ENCODE results near the gene DUOX1.

The DUOX1 gene

DNA sequence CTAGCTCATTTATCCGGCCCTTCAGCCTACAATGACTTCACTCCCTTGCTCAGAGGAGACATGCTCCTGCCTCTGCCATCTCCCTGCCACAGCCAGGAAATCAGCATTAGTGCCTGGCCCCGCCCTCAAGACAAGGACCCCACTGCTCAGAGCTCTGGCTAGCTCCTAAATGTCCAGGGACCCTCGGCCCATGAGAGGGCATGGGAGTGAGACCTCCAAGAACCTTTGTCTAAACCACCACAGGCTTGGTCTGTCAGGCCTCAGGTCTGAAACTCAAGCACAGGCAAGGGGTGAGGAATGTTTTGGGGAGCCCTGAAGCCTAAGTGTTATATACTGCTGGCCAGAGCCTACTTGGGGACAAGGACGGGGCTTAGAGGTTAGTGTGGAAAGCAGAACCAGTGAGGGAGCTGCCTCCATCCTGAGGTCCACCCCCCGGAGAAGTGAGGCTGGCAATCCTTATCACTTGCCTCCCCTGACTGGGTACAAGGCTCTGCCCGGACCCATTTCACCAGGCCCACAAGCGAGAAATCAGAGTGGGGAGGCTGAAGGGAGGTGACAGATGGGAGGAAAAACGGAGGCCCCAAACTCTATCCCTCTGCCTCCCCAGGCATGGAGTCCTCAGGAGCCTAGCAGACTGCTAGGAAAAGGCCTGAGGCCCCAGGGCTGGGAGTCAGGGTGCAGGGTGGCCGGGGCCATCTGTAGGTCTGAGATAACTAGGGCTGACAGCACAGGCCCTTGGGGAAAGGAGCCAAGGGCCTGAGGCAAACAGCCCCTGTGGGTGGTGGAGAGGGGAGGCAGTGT, 39.2 kb downstream of the DUOX1 start:
- no peak for DNase-seq

GRCh38 chr15:45169608-45170480, 40.0 kb downstream of the DUOX1 start:
- no peak for DNase-seq

GRCh38 chr15:45171912-45172311, 42.1 kb downstream of the DUOX1 start:
- DNase-seq, result no peak

DNA sequence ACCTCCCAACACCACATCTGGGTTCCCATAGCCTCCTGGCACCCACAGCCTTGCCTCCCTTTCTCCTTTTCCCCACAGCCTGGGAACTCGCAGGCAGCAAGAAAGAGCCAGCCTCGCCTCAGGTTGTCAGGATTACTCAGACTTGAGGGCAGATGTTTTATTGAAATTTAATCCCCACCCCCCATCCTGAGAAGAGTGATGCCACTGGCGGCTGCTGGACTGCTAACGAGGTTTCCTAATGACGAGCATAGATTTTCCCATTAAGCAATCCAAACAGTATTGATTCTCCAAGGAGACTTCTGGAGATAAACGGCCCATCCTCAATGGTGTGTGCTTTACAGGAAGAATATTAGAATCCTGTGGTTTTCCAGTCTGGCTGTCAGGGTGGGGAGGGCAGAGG, 44.3 kb downstream of the DUOX1 start:
- no peak for DNase-seq

DNA sequence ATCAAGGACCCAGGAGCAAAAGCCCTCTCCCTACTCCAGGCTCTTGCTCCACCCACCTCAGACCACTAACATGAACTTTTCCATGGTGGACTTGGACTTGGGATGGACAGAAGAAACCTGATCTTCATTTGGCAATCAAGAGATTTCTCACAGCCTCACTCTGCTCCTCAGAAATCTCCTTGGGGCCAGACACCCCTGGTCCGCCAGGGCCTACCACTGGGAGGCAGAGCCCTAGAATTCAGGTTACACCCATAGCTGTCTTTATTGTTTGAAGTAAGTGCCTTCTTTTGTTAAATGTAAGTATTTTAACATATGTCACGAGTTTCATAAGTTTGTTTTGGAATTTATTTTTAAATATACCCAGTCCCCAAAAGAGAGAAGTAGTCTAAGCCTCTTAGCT, 44.8 kb downstream of the DUOX1 start:
- DNase-seq, result no peak

DNA sequence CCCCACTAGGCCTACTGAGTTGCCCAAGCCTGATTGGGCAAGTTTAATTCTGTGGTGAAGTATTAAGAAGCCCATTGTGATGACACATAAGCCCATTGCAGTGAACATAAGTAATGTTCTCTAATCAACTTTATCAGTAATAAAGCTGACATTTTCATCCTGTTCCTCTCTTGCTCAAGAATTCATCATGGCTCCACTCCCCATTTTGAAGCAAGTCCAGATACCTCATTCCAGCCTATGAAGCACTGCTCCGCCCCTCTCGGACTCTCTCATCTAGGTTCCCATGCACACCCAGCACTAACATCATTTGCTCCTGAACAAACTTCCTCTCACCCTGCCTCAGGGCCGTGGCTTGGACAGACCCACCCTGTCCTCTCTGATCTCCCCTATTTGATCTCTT, 47.5 kb downstream of the DUOX1 start:
- DNase-seq, result no peak

- peak; percentile 48 for DNase-seq
These were observed 49.6 kb downstream of the DUOX1 start for GRCh38 chr15:45179221-45179985.

GRCh38 chr15:45180201-45180600, 50.4 kb downstream of the DUOX1 start:
- peak; percentile 53 for DNase-seq

DNA sequence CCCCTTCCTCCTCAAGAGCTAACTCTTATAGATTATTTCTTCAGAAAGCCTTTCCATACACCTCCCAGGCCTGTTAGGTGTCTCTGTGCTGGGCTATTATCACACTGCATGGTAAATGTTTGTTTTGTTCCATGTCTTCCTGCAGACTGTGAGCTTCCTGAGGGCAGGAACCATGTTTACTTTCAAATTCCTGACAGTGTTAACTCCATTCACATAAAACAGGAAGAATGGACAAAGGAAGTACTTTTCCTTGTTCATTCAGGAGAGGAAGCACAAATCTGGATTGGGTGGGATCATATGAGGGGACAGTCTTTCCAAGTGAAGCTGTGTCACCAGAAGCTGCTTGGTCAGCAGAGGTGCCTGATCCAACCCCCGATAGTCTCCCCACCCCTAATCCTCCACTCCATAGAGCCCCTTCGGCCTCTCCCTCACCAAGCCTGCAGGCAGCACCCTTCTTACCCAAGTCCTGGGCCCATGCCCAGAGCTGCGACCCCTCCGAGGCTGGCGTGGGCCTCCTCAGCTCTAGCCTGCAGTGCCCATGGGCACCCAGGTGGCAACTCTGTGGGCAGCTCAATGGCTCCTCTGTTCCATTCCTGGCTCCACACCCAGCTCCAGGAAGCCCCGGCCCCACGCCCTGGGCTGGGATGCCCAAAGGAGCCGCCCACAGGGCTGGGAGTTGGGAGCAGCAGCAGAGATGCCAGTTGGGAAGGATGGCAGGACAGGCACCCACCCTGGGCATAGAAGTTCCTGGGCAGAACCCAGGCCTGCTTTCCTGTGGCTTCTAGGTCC, 51.0 kb downstream of the DUOX1 start:
- no peak for DNase-seq

- DNase-seq, result no peak
These were observed 51.9 kb downstream of the DUOX1 start for GRCh38 chr15:45181491-45182285.

GRCh38 chr15:45182996-45183395, 53.2 kb downstream of the DUOX1 start:
- no peak for DNase-seq

DNA sequence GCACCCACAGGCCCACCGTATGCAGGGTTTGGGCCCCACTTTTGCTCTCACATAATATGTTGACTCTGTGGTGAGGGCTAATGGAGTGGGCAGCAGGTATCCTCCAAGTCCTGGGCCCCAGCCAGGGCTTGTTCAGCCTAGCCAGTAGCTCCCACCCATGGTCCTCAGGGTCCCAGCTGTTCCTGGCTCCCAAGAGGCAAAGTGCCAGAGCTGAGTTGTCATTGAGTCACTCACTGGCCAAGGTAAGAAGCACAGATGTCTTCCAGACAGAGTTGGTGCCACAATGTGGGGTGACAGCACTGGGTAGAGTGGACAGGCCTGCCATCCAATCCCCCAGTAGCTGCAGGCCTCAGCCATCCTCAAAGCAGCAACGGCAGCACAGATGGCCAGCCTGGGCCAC, 53.7 kb downstream of the DUOX1 start:
- no peak for DNase-seq

DNA sequence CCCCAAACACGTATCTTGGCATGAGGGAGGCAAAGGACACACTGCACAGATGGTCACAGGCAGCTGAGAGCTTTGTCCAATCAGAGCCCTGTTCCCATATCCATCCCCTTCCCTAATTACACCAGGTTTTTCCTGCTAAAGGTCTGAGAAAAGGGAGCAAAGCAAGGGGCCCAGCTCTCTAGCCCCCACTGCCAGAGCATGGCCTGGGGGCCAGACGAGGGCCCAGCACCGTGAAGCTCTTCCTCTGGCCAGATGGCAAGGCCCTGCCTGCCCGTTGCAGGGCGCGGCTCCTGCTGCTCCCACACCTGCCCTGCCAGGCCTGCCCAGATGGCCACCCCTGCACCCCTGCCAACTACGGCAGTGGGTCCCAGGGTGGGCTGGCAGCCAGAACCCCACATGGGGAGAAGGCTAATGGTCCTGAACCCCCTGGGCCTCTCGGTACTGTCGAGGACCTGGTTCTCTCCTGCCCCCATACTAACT, 54.8 kb downstream of the DUOX1 start:
- no peak for DNase-seq

- no peak for DNase-seq
These were observed 55.4 kb downstream of the DUOX1 start for GRCh38 chr15:45185069-45185779.

GRCh38 chr15:45185903-45186770, 56.3 kb downstream of the DUOX1 start:
- no peak for DNase-seq

- no peak for DNase-seq
These were observed 57.2 kb downstream of the DUOX1 start for GRCh38 chr15:45186771-45187577.

- DNase-seq, result no peak
These were observed 57.7 kb downstream of the DUOX1 start for GRCh38 chr15:45187578-45187893.

- peak; percentile 32 for DNase-seq
These were observed 58.4 kb downstream of the DUOX1 start, which contains the start of gene SHF for GRCh38 chr15:45187894-45188830. TSS of gene SHF (minus strand) at chr15:45187966. CDS start at chr15:45187951, 15 bp downstream.

All from activated CD4-positive, alpha-beta T cell treated with anti-CD3 and anti-CD28 coated beads, Interleukin-10, Interleukin-2, amounts not matched to agents 100 ng/mL and 50 ng/mL, durations not matched to agents 16 hours and 8 hours (primary cell).